Lower leg skin (tissue), 3 donors: Measurements from ENCODE around the gene BCL2L13.

Experiments used
- POLR2A ChIP-seq, 2 donors: fragments of 450-650 bp; IDR thresholded peaks; one replicate each; pipeline ENCODE4 v1.6.1; 2016 to 2017; ENCODE audit warnings: antibody characterized with exemption in 2 of 2, mild to moderate bottlenecking in 1 of 2, moderate library complexity in 1 of 2
- TF ChIP-seq, protein P1 (sequence below), 3 donors: fragments of 450-650 bp; IDR thresholded peaks; one replicate each; pipeline ENCODE4 v1.5.1; 2016; ENCODE audit warnings: antibody characterized with exemption in 3 of 3, mild to moderate bottlenecking in 3 of 3, moderate library complexity in 2 of 3

DNA sequence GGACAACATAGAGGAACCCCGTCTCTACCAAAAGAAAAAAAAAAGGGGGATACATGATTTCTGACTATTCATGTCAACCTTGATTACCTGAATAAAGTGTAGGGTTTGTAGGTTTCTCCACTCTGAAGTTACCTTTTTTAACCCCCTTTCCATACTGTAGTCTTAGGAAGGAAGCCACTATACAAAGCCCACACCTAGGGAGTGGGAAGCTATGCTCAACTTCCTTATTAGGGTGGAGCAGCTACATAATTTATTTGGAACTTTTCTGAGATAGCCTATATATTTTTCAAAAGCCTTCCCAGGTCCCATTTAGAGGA, 9.4 kb upstream of the BCL2L13 start:
- TF ChIP-seq, protein P1, sequence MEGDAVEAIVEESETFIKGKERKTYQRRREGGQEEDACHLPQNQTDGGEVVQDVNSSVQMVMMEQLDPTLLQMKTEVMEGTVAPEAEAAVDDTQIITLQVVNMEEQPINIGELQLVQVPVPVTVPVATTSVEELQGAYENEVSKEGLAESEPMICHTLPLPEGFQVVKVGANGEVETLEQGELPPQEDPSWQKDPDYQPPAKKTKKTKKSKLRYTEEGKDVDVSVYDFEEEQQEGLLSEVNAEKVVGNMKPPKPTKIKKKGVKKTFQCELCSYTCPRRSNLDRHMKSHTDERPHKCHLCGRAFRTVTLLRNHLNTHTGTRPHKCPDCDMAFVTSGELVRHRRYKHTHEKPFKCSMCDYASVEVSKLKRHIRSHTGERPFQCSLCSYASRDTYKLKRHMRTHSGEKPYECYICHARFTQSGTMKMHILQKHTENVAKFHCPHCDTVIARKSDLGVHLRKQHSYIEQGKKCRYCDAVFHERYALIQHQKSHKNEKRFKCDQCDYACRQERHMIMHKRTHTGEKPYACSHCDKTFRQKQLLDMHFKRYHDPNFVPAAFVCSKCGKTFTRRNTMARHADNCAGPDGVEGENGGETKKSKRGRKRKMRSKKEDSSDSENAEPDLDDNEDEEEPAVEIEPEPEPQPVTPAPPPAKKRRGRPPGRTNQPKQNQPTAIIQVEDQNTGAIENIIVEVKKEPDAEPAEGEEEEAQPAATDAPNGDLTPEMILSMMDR (IDR thresholded peaks at IDR 0.05) = no peak
- no peak for TF ChIP-seq POLR2A (IDR thresholded peaks at IDR 0.05)
